SK-N-SH (cell line): ENCODE measurements around the gene ANKS1B. TPM values are rescaled to one million over a fixed set of nuclear protein-coding genes. Genes with fewer than 3 reads are reported as not detected.

Experiments used
- CTCF ChIA-PET: fragments of 300-600, 350-600 bp; formaldehyde crosslinking; extraction: SDS; loops from one replicate; lab custom pipeline; 2021; lab: Yijun Ruan, JAX
- POLR2A ChIA-PET: fragments of 350-600 bp; sonication (Branson Sonifier 250); formaldehyde crosslinking; extraction: SDS; loops from one replicate; lab custom pipeline; 2020; ENCODE audit warnings: antibody characterized with exemption, inconsistent platforms; lab: Yijun Ruan, JAX
- DNase-seq: peaks from one replicate; pipeline ENCODE4 v3.0.0; 2012
- H2AFZ ChIP-seq: fragments of 200-600 bp; sonication (generic); 2 replicates; pipeline ENCODE4 v1.8.1; 2016; ENCODE audit warnings: antibody characterized with exemption, mild to moderate bottlenecking, low read depth
- H3F3A ChIP-seq: fragments of 200-600 bp; sonication (generic); replicated peaks from 2 replicates; pipeline ENCODE3; 2016; ENCODE audit warnings: antibody characterized with exemption, mild to moderate bottlenecking; ENCODE audit not compliant: insufficient read depth
- H3K27ac ChIP-seq, 2 experiments: fragments of 200-500 bp in 1 of 2; fragments of 200-600 bp in 1 of 2; sonication (Bioruptor generic) in 1 of 2; sonication (generic), shearing (Covaris generic) in 1 of 2; 2 replicates each; pipeline versions ENCODE4 v1.5.1 to v1.6.1; 2014 to 2016; ENCODE audit warnings: low read depth in 2 of 2, inconsistent platforms in 1 of 2, low read length in 1 of 2, mild to moderate bottlenecking in 1 of 2, mixed read lengths in 1 of 2
- H3K27me3 ChIP-seq: fragments of 200-600 bp; sonication (generic), shearing (Covaris generic); 2 replicates; pipeline ENCODE4 v1.6.1; 2016; ENCODE audit warnings: mixed run types; ENCODE audit not compliant: insufficient read depth
- H3K36me3 ChIP-seq, 2 experiments: fragments of 200-500 bp in 1 of 2; fragments of 200-600 bp in 1 of 2; sonication (Bioruptor generic) in 1 of 2; sonication (generic) in 1 of 2; replicated peaks in 1 of 2; 2 replicates each; pipeline versions ENCODE3 to v1.5.1; 2014 to 2016; ENCODE audit warnings: low read length in 1 of 2, mild to moderate bottlenecking in 1 of 2; ENCODE audit not compliant: insufficient read depth in 2 of 2, control insufficient read depth in 1 of 2
- H3K4me1 ChIP-seq, 2 experiments: fragments of 200-500 bp in 1 of 2; fragments of 200-600 bp in 1 of 2; sonication (Bioruptor generic) in 1 of 2; sonication (generic), shearing (Covaris generic) in 1 of 2; 2 replicates each; pipeline versions ENCODE4 v1.5.1 to v1.6.1; 2014 to 2016; ENCODE audit warnings: low read depth in 1 of 2, low read length in 1 of 2, mixed run types in 1 of 2; ENCODE audit not compliant: insufficient read depth in 2 of 2, control insufficient read depth in 1 of 2
- H3K4me2 ChIP-seq: fragments of 200-600 bp; sonication (generic), shearing (Covaris generic); 2 replicates; pipeline ENCODE4 v1.6.1; 2017; ENCODE audit warnings: mixed run types
- H3K4me3 ChIP-seq, 2 experiments: fragments of 200-500 bp in 1 of 2; fragments of 200-600 bp in 1 of 2; sonication (Bioruptor generic) in 1 of 2; sonication (generic), shearing (Covaris generic) in 1 of 2; 2 replicates each; pipeline versions ENCODE4 v1.5.1 to v1.8.1; 2014 to 2016; ENCODE audit warnings: low read depth in 2 of 2, inconsistent platforms in 1 of 2, low read length in 1 of 2, mild to moderate bottlenecking in 1 of 2, mixed read lengths in 1 of 2, moderate library complexity in 1 of 2
- H3K79me2 ChIP-seq: fragments of 200-600 bp; sonication (generic); 2 replicates; pipeline ENCODE4 v1.8.1; 2017; ENCODE audit warnings: mild to moderate bottlenecking; ENCODE audit not compliant: insufficient read depth
- H3K9ac ChIP-seq: fragments of 200-600 bp; sonication (generic); 2 replicates; pipeline ENCODE4 v1.6.1; 2017; ENCODE audit warnings: mixed run types
- H3K9me2 ChIP-seq: fragments of 200-600 bp; sonication (generic); 2 replicates; pipeline ENCODE4 v1.6.1; 2017; ENCODE audit warnings: mixed run types
- H3K9me3 ChIP-seq: fragments of 200-600 bp; sonication (generic); 2 replicates; pipeline ENCODE4 v1.6.1; 2017; ENCODE audit warnings: mixed run types, mild to moderate bottlenecking, moderate library complexity
- H4K20me1 ChIP-seq: fragments of 200-600 bp; sonication (generic); 2 replicates; pipeline ENCODE4 v1.6.1; 2017; ENCODE audit warnings: mild to moderate bottlenecking, mixed run types; ENCODE audit not compliant: insufficient read depth
- CHD2 ChIP-seq: fragments of 150-350 bp; IDR thresholded peaks from 2 replicates; pipeline ENCODE4 v1.6.1; 2018; ENCODE audit warnings: low read length; ENCODE audit not compliant: partially characterized antibody
- CTCF ChIP-seq: fragments of 200-600 bp; sonication (generic); IDR thresholded peaks from 2 replicates; pipeline ENCODE4 v1.6.1; 2017; ENCODE audit warnings: antibody characterized with exemption, mild to moderate bottlenecking, moderate library complexity
- EP300 ChIP-seq, 2 experiments: IDR thresholded peaks; 2 replicates each; pipeline versions ENCODE4 v1.4.0 to v1.6.1; 2012; ENCODE audit warnings: borderline replicate concordance in 1 of 2, low read depth in 1 of 2, low read length in 1 of 2
- GABPA ChIP-seq: IDR thresholded peaks from 2 replicates; pipeline ENCODE4 v1.4.0; 2012; ENCODE audit warnings: low read depth, mild to moderate bottlenecking
- GATA2 ChIP-seq: sonication (generic); formaldehyde crosslinking; IDR thresholded peaks from 2 replicates; pipeline ENCODE4 v1.5.0; 2020; ENCODE audit warnings: mild to moderate bottlenecking, missing genetic modification reagents
- MAX ChIP-seq: IDR thresholded peaks from 2 replicates; pipeline ENCODE4 v1.4.0; 2012; ENCODE audit warnings: low read depth
- MEF2A ChIP-seq: IDR thresholded peaks from 2 replicates; pipeline ENCODE4 v1.4.0; 2012; ENCODE audit warnings: low read depth, borderline replicate concordance
- NRF1 ChIP-seq: IDR thresholded peaks from 2 replicates; pipeline ENCODE4 v1.6.1; 2012; ENCODE audit warnings: low read depth, mild to moderate bottlenecking, low read length
- POLR2AphosphoS5 ChIP-seq: IDR thresholded peaks from 2 replicates; pipeline ENCODE4 v1.6.1; 2012; ENCODE audit warnings: low read depth, low read length
- RCOR1 ChIP-seq: fragments of 150-350 bp; IDR thresholded peaks from 2 replicates; pipeline ENCODE4 v1.6.1; 2017; ENCODE audit warnings: antibody characterized with exemption, low read length
- RXRA ChIP-seq: IDR thresholded peaks from 2 replicates; pipeline ENCODE4 v1.4.0; 2012; ENCODE audit warnings: low read depth, mild to moderate bottlenecking, borderline replicate concordance
- SIN3A ChIP-seq: IDR thresholded peaks from 2 replicates; pipeline ENCODE4 v1.6.1; 2012; ENCODE audit warnings: low read depth, mild to moderate bottlenecking, low read length, moderate library complexity, borderline replicate concordance
- TAF1 ChIP-seq: IDR thresholded peaks from 2 replicates; pipeline ENCODE4 v1.6.1; 2012; ENCODE audit warnings: low read depth, mild to moderate bottlenecking, low read length, moderate library complexity, borderline replicate concordance
- TCF12 ChIP-seq: IDR thresholded peaks from 2 replicates; pipeline ENCODE4 v1.4.0; 2012
- TEAD4 ChIP-seq: IDR thresholded peaks from 2 replicates; pipeline ENCODE4 v1.4.0; 2012; ENCODE audit warnings: mild to moderate bottlenecking, borderline replicate concordance; ENCODE audit not compliant: insufficient read depth
- USF1 ChIP-seq: IDR thresholded peaks from 2 replicates; pipeline ENCODE4 v1.4.0; 2012; ENCODE audit warnings: low read depth, borderline replicate concordance
- ZBTB33 ChIP-seq: IDR thresholded peaks from 2 replicates; pipeline ENCODE4 v1.4.0; 2012; ENCODE audit warnings: low read depth, borderline replicate concordance
- WGBS: methylation state at CpG from one replicate; pipeline ENCODE4 v1.1.6; 2017; ENCODE audit warnings: low lambda C conversion rate; 5-methylcytosine and 5-hydroxymethylcytosine counted together
- polyA plus RNA-seq, 3 experiments: library from polyadenylated mRNA; depleted of rRNA; stranded (reverse); fragments of >200 nt; gene quantifications; 2 replicates each; pipeline ENCODE4 v1.2.3, GENCODE V29; 2012
- TF ChIP-seq, protein P1 (sequence below): fragments of 150-350 bp; IDR thresholded peaks from 2 replicates; pipeline ENCODE4 v1.6.1; 2016; ENCODE audit warnings: mild to moderate bottlenecking, low read depth, low read length
- TF ChIP-seq, protein P2 (sequence below): fragments of 150-350 bp; IDR thresholded peaks from 2 replicates; pipeline ENCODE4 v1.6.1; 2017; ENCODE audit warnings: antibody characterized with exemption, low read length, low read depth, borderline replicate concordance

Gene ANKS1B
- polyA plus RNA-seq, 1 of the 3 experiments (the other 2 are of a cell fraction), result 1.8 TPM

- Histone ChIP-seq H3K9me2 (no peaks in the 10 kb centered on the region), H3K4me3 (no peak overlapping the region), H3F3A (no peaks in the 10 kb centered on the region), H3K4me1 (no peaks in the 10 kb centered on the region), H3K9ac (no peak overlapping the region), H3K27me3 (no peaks in the 10 kb centered on the region), H2AFZ (no peak overlapping the region), H3K27ac (no peak overlapping the region), H3K4me2 (no peak overlapping the region), H4K20me1 (no peaks in the 10 kb centered on the region), H3K79me2 (no peaks in the 10 kb centered on the region)
- 42% methylated on average over 1 of the region's 1 CpG for WGBS
- ChIA-PET CTCF (interaction anchor here (0.9 to 1.1 kb wide), 2 partner anchors 9 to 62 kb away, joined by 3 read pairs; no protein-coding TSS in a partner anchor), POLR2A (no interaction called here)
- no peak for DNase-seq
- TF ChIP-seq CTCF, result no peak
- no peak for TF ChIP-seq RXRA
- TF ChIP-seq EP300 (IDR thresholded peaks at IDR 0.05; ENCODE audit: borderline replicate concordance in 1 of 2, low read depth in 1 of 2, low read length in 1 of 2), result no peak
- no peak for TF ChIP-seq MEF2A
- TF ChIP-seq TAF1, result no peak
- no peak for TF ChIP-seq CHD2
- TF ChIP-seq, protein P1, sequence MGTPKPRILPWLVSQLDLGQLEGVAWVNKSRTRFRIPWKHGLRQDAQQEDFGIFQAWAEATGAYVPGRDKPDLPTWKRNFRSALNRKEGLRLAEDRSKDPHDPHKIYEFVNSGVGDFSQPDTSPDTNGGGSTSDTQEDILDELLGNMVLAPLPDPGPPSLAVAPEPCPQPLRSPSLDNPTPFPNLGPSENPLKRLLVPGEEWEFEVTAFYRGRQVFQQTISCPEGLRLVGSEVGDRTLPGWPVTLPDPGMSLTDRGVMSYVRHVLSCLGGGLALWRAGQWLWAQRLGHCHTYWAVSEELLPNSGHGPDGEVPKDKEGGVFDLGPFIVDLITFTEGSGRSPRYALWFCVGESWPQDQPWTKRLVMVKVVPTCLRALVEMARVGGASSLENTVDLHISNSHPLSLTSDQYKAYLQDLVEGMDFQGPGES, result no peak
- no peak for TF ChIP-seq RCOR1
- no peak for TF ChIP-seq GABPA
- no peak for TF ChIP-seq NRF1
- TF ChIP-seq, protein P2, sequence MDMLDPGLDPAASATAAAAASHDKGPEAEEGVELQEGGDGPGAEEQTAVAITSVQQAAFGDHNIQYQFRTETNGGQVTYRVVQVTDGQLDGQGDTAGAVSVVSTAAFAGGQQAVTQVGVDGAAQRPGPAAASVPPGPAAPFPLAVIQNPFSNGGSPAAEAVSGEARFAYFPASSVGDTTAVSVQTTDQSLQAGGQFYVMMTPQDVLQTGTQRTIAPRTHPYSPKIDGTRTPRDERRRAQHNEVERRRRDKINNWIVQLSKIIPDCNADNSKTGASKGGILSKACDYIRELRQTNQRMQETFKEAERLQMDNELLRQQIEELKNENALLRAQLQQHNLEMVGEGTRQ, result no peak
- no peak for TF ChIP-seq TCF12
- no peak for TF ChIP-seq TEAD4
- TF ChIP-seq, all 33 proteins: peak for 0
- Histone ChIP-seq H3K9me3 (no peaks in the 10 kb centered on the region), H3K36me3 (no peaks in the 10 kb centered on the region)
Observed at GRCh38 chr12:99370421-99371138, 614.2 kb downstream of the ANKS1B start.

DNA sequence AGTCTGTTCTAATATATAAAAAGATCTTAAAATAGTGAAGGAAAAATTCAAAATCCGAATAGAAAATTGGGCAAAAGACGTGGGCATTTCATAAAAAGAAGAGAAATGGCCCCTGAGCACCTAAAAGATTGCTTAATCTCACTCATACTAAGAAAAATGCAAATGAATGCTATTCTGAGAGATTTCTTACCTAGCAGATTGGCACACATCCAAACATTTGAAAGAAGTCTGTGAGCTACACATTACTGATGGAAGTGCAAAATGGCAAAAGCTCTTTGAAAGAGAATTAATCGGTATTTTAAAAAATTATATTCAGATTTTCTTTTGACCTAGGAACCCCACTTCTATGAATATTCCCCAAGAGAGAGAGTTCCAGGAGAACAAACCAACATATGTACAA, 617.6 kb downstream of the ANKS1B start:
- Histone ChIP-seq H3K4me1 (no peaks in the 10 kb centered on the region), H3K36me3 (no peaks in the 10 kb centered on the region), H3K9me3 (no peaks in the 10 kb centered on the region), H3K9ac (no peak overlapping the region), H3K4me2 (no peak overlapping the region), H4K20me1 (no peaks in the 10 kb centered on the region), H3K79me2 (no peaks in the 10 kb centered on the region), H2AFZ (no peak overlapping the region), H3K4me3 (no peak overlapping the region), H3K27ac (no peak overlapping the region), H3K27me3 (no peaks in the 10 kb centered on the region), H3F3A (no peaks in the 10 kb centered on the region), H3K9me2 (no peaks in the 10 kb centered on the region)
- 52% methylated on average over 3 of the region's 3 CpGs for WGBS
- CTCF ChIA-PET, result no interaction called here
- no peak for DNase-seq
- no peak for TF ChIP-seq MAX
- TF ChIP-seq GATA2 (CRISPR knock-in tag), result no peak
- TF ChIP-seq POLR2AphosphoS5, result no peak
- no peak for TF ChIP-seq SIN3A
- TF ChIP-seq, protein P2, result no peak
- TF ChIP-seq USF1, result no peak
- no peak for TF ChIP-seq TCF12
- TF ChIP-seq GABPA, result no peak
- no peak for TF ChIP-seq ZBTB33
- POLR2A ChIA-PET, result no interaction called here
